SU-DHL-6 (cell line): ENCODE measurements around the gene LEMD2.

ENCODE experiments used
- H2AFZ ChIP-seq: fragments of 200-600 bp; sonication (generic); 2 replicates; pipeline ENCODE4 v1.6.1; 2014; ENCODE audit warnings: low read depth, mild to moderate bottlenecking, moderate library complexity, mixed read lengths, antibody characterized with exemption, low read length; ENCODE audit not compliant: severe bottlenecking
- H3F3A ChIP-seq: fragments of 200-600 bp; shearing (Covaris generic); 2 replicates; pipeline ENCODE4 v1.6.0; 2016; ENCODE audit warnings: antibody characterized with exemption, mild to moderate bottlenecking; ENCODE audit not compliant: insufficient read depth
- H3K27ac ChIP-seq: fragments of 200-600 bp; sonication (generic); 2 replicates; pipeline ENCODE4 v1.5.1; 2016; ENCODE audit warnings: low read depth, mild to moderate bottlenecking, low read length, moderate library complexity, mixed read lengths
- H3K27me3 ChIP-seq: fragments of 200-600 bp; sonication (generic), shearing (Covaris generic); 2 replicates; pipeline ENCODE4 v1.6.0; 2014; ENCODE audit warnings: mild to moderate bottlenecking, low read length
- H3K36me3 ChIP-seq: fragments of 200-600 bp; sonication (generic); 2 replicates; pipeline ENCODE4 v1.6.1; 2014; ENCODE audit warnings: mild to moderate bottlenecking, low read length, mixed read lengths
- H3K4me2 ChIP-seq: fragments of 300-600, 200-600 bp; shearing (Covaris generic), sonication (generic); 2 replicates; pipeline ENCODE4 v1.6.0; 2014; ENCODE audit warnings: low read length, low read depth, mild to moderate bottlenecking; ENCODE audit not compliant: poor library complexity, severe bottlenecking
- H3K4me3 ChIP-seq: fragments of 200-600 bp; sonication (generic); 2 replicates; pipeline ENCODE4 v1.5.1; 2014; ENCODE audit warnings: antibody characterized with exemption, low read length, mild to moderate bottlenecking, mixed read lengths; ENCODE audit not compliant: insufficient read depth, poor library complexity, severe bottlenecking
- H3K79me2 ChIP-seq: fragments of 200-600 bp; sonication (generic); 2 replicates; pipeline ENCODE4 v1.6.1; 2014; ENCODE audit warnings: mild to moderate bottlenecking, low read length, moderate library complexity; ENCODE audit not compliant: insufficient read depth
- H3K9ac ChIP-seq: fragments of 200-600 bp; sonication (generic); 2 replicates; pipeline ENCODE4 v1.7.0; 2014; ENCODE audit warnings: mild to moderate bottlenecking, low read length
- H3K9me2 ChIP-seq: fragments of 200-600 bp; sonication (generic); replicated peaks from 2 replicates; pipeline ENCODE4 v1.6.1; 2014; ENCODE audit warnings: low read length; ENCODE audit not compliant: insufficient read depth
- H3K9me3 ChIP-seq: fragments of 200-600 bp; sonication (generic); 2 replicates; pipeline ENCODE4 v1.6.1; 2014; ENCODE audit warnings: low read length, mixed read lengths; ENCODE audit not compliant: insufficient read depth
- H4K20me1 ChIP-seq: fragments of 200-600 bp; sonication (generic); 2 replicates; pipeline ENCODE4 v1.6.1; 2014; ENCODE audit warnings: low read depth, mild to moderate bottlenecking, antibody characterized with exemption, low read length, moderate library complexity, mixed read lengths
- EZH2phosphoT487 ChIP-seq: fragments of 200-600 bp; sonication (generic), shearing (Covaris generic); conservative IDR thresholded peaks from 2 replicates; pipeline ENCODE4 v1.6.1; 2018; ENCODE audit warnings: mild to moderate bottlenecking, antibody characterized with exemption, low read length, moderate library complexity, mixed read lengths
- TF ChIP-seq, protein P1 (sequence below): fragments of 200-600 bp; sonication (generic); IDR thresholded peaks from one replicate; pipeline ENCODE4 v1.5.1; 2017; ENCODE audit warnings: antibody characterized with exemption, mild to moderate bottlenecking, low read length, moderate library complexity; ENCODE audit not compliant: insufficient read depth, poor library complexity, severe bottlenecking

The LEMD2 gene

GRCh38 chr6:33799454-33800113, 10.7 kb upstream of the LEMD2 start:
- Histone ChIP-seq H4K20me1 (no peaks in the 10 kb centered on the region), H3K79me2 (no peaks in the 10 kb centered on the region), H3K27me3 (no peaks in the 10 kb centered on the region), H3K9me2 (no peaks in the 10 kb centered on the region), H3K4me2 (no peak overlapping the region), H2AFZ (no peak overlapping the region), H3K9me3 (no peaks in the 10 kb centered on the region), H3K9ac (no peak overlapping the region), H3K36me3 (no peaks in the 10 kb centered on the region), H3F3A (no peaks in the 10 kb centered on the region), H3K27ac (no peak overlapping the region), H3K4me3 (no peak overlapping the region)
- TF ChIP-seq, protein P1, sequence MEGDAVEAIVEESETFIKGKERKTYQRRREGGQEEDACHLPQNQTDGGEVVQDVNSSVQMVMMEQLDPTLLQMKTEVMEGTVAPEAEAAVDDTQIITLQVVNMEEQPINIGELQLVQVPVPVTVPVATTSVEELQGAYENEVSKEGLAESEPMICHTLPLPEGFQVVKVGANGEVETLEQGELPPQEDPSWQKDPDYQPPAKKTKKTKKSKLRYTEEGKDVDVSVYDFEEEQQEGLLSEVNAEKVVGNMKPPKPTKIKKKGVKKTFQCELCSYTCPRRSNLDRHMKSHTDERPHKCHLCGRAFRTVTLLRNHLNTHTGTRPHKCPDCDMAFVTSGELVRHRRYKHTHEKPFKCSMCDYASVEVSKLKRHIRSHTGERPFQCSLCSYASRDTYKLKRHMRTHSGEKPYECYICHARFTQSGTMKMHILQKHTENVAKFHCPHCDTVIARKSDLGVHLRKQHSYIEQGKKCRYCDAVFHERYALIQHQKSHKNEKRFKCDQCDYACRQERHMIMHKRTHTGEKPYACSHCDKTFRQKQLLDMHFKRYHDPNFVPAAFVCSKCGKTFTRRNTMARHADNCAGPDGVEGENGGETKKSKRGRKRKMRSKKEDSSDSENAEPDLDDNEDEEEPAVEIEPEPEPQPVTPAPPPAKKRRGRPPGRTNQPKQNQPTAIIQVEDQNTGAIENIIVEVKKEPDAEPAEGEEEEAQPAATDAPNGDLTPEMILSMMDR = no peak
- no peak for TF ChIP-seq EZH2phosphoT487

- H3K27me3 ChIP-seq = no peaks in the 10 kb centered on the region
- H3K4me3 ChIP-seq = no peak overlapping the region
- H3K27ac ChIP-seq = no peak overlapping the region
- no peaks in the 10 kb centered on the region for H3K9me2 ChIP-seq
- no peak overlapping the region for H3K4me2 ChIP-seq
- TF ChIP-seq, protein P1 = no peak
- TF ChIP-seq EZH2phosphoT487 = no peak
- H3K9ac ChIP-seq = no peak overlapping the region
- H2AFZ ChIP-seq = no peak overlapping the region
- H4K20me1 ChIP-seq = no peaks in the 10 kb centered on the region
- H3K36me3 ChIP-seq = no peaks in the 10 kb centered on the region
- H3K9me3 ChIP-seq = no peaks in the 10 kb centered on the region
- no peaks in the 10 kb centered on the region for H3K79me2 ChIP-seq
- H3F3A ChIP-seq = no peaks in the 10 kb centered on the region
Measured at GRCh38 chr6:33798343-33798848, 9.5 kb upstream of the LEMD2 start.

DNA sequence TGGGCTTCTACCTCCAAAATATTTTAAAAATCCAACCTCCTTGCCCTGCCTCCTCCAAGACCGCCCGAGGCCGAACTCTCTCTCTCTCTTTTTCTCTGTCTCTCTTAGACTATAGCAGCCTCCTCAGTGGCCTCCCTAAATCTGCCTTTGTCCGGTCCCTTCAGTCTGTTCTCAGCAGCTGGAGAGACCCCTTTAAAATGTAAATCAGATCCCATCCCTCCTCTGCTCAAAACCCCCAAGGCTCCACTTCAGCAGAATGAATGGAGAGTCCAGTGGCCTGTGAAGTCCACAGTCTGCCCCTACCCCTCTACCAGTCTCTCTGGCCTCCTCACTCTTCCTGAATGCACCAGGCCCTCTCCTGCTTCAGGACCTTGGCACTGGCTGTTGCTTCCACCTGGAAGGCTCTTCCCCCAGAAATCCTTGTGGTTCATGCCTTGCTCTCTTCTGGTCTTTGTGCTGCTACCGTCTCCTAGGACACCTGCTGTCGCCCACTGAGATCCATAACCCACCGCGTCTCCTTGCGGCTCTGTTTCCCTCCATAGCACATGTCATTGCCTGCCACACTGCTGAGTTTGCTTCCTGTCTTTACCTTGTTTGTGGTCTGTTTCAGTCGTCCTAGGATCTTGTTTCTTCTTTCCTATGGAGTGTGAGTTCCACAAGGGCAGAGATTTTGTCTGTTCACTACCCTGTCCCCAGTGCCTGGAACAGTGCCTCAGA, 8.9 kb upstream of the LEMD2 start:
- H3K36me3 ChIP-seq = no peaks in the 10 kb centered on the region
- H3K4me2 ChIP-seq = no peak overlapping the region
- H2AFZ ChIP-seq = no peak overlapping the region
- no peaks in the 10 kb centered on the region for H4K20me1 ChIP-seq
- no peaks in the 10 kb centered on the region for H3K79me2 ChIP-seq
- H3K9me3 ChIP-seq = no peaks in the 10 kb centered on the region
- no peak overlapping the region for H3K4me3 ChIP-seq
- no peaks in the 10 kb centered on the region for H3F3A ChIP-seq
- H3K9me2 ChIP-seq = no peaks in the 10 kb centered on the region
- no peaks in the 10 kb centered on the region for H3K27me3 ChIP-seq
- no peak overlapping the region for H3K27ac ChIP-seq
- TF ChIP-seq, protein P1 = no peak
- no peak for TF ChIP-seq EZH2phosphoT487
- no peak overlapping the region for H3K9ac ChIP-seq
